PC-3 (cell line): ENCODE results near the gene TBC1D13.

Source experiments
- CTCF ChIP-seq: fragments of 300-600 bp; sonication (generic); conservative IDR thresholded peaks from 2 replicates; pipeline ENCODE4 v1.5.1; 2017; ENCODE audit warnings: antibody characterized with exemption, low read depth, mild to moderate bottlenecking, low read length
- EZH2 ChIP-seq: fragments of 300-600 bp; sonication (generic); IDR thresholded peaks from one replicate; pipeline ENCODE4 v1.6.1; 2017; ENCODE audit warnings: antibody characterized with exemption, mild to moderate bottlenecking, low read length; ENCODE audit not compliant: unreplicated experiment

GRCh38 chr9:128757602-128758001, 29.5 kb upstream of the TBC1D13 start:
- TF ChIP-seq CTCF (no peak), EZH2 (no peak)
